Right lobe of liver (tissue), 6 donors: Measurements from ENCODE around the gene KCNIP1. TPM values are rescaled to one million over a fixed set of nuclear protein-coding genes. Genes with fewer than 3 reads are reported as not detected.

Experiments used
- ATAC-seq, 4 donors: fragments of 200-7000 bp; cut with Tn5 transposase; one replicate each; pipeline ENCODE4 v1.9.1; 2020; ENCODE audit warnings: mild to moderate bottlenecking in 4 of 4, moderate library complexity in 4 of 4
- DNase-seq, 3 donors: peaks; one replicate each; pipeline ENCODE4 v3.0.0-alpha.2; 2020
- H3K27ac ChIP-seq, 3 donors: fragments of 200-600 bp; one replicate each; pipeline ENCODE4 v1.8.0; 2022
- H3K27me3 ChIP-seq, 2 donors: fragments of 200-600 bp; one replicate each; pipeline ENCODE4 v1.8.0; 2022
- H3K36me3 ChIP-seq, 4 donors: fragments of 200-600 bp; sonication (generic) in 1 of 4; one replicate each; pipeline versions ENCODE4 v1.5.1 to v1.8.0; 2017 to 2022; ENCODE audit warnings: control low read depth in 1 of 4
- H3K4me1 ChIP-seq, 4 donors: fragments of 200-600 bp; sonication (generic) in 1 of 4; one replicate each; pipeline versions ENCODE4 v1.5.1 to v1.8.0; 2017 to 2022; ENCODE audit warnings: control low read depth in 1 of 4
- H3K4me3 ChIP-seq, 3 donors: fragments of 200-600 bp; one replicate each; pipeline ENCODE4 v1.8.0; 2022
- H3K9me3 ChIP-seq, 4 donors: fragments of 200-600 bp; sonication (generic) in 1 of 4; one replicate each; pipeline versions ENCODE4 v1.5.1 to v1.8.0; 2017 to 2022; ENCODE audit warnings: control low read depth in 1 of 4
- POLR2A ChIP-seq: fragments of 450-650 bp; IDR thresholded peaks from one replicate; pipeline ENCODE4 v1.6.1; 2017; ENCODE audit warnings: antibody characterized with exemption, mild to moderate bottlenecking
- WGBS: methylation state at CpG from one replicate; pipeline ENCODE4 v1.1.6; 2018; ENCODE audit warnings: low coverage, low lambda C conversion rate; ENCODE audit not compliant: insufficient coverage; ENCODE audit errors: missing lambda C conversion rate; 5-methylcytosine and 5-hydroxymethylcytosine counted together
- intact Hi-C, 2 donors: fragments of 100-400 bp; cut with DNase I; formaldehyde crosslinking; loops; one replicate each; pipeline versions ENCODE4 v1.11.2 to v1.14.1; 2022
- total RNA-seq, 6 experiments: library from RNA; depleted of rRNA in 2 of 6; stranded (reverse); fragments of >200 nt in 2 of 6; fragmentation: NEBNext Ultra II Directional in 3 of 6; extraction: Animal tissue kit (Norgen Biotek cat#: 25700) in 3 of 6; gene quantifications; one replicate each; pipeline versions ENCODE4 v1.1.0 to v1.2.4, GENCODE V29; 2016 to 2023
- TF ChIP-seq, protein P1 (sequence below), 4 donors: fragments of 200-600 bp in 3 of 4; fragments of 450-650 bp in 1 of 4; IDR thresholded peaks; one replicate each; pipeline versions ENCODE4 v1.5.1 to v1.8.0; 2016 to 2022; ENCODE audit warnings: antibody characterized with exemption in 4 of 4, mild to moderate bottlenecking in 2 of 4
- donor health status: DM: no; HTN: yes; CAD: no.
- donor health status: DM: no; HTN: no; CAD: no.
- donor health status: DM: no; HTN: no; CAD: no.
- donor health status: DM: no; HTN: yes; CAD: no.
- donor health status: DM: no; HTN: yes; CAD: no.

Gene KCNIP1
- total RNA-seq, 6 experiments from 2014 or later, result 0.56 TPM; not detected in 5

DNA sequence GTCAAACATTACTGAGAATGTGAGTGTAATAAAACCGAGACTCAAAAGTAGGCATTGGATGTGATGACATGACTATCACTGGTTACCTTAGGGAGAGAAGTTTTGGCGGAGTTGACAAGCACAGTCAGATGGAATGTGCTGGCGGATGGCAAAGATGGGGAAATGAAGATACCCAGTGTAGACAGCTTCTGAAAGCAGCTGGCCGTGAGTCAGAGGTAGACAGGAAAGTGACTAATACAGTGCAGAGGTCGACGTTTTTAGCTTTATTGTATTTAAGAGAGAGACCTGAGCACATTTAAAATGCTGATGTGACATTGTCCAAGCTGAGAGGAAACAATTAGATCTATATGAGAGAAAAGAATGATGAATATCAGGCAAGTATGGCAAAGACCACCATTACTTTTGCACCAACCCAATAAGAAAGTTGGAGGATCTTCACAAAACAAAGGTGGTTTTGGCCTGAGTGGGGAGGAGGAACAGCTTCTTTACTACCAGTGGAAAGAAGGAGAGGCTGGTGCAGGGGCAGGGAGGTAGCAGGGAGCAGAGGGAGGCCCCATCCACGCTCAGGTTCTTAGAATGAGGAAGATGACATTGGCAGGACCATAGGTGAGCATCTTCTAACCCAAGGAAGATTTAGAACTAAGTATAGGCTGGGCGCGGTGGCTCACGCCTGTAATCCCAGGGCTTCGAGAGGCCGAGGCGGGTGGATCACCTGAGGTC, 36.7 kb upstream of the KCNIP1 start:
- intact Hi-C loops, result no loop called here
- peak; percentile 47 to 92 (median 64) for ATAC-seq
- Histone ChIP-seq H3K27me3 (no peaks in the 10 kb centered on the region), H3K9me3 (no peaks in the 10 kb centered on the region), H3K4me3 (no peak overlapping the region), H3K4me1 (no peaks in the 10 kb centered on the region), H3K27ac (no peak overlapping the region), H3K36me3 (no peaks in the 10 kb centered on the region)
- no peak for DNase-seq
- WGBS, result 60% methylated on average over 13 of the region's 13 CpGs
- TF ChIP-seq, protein P1, sequence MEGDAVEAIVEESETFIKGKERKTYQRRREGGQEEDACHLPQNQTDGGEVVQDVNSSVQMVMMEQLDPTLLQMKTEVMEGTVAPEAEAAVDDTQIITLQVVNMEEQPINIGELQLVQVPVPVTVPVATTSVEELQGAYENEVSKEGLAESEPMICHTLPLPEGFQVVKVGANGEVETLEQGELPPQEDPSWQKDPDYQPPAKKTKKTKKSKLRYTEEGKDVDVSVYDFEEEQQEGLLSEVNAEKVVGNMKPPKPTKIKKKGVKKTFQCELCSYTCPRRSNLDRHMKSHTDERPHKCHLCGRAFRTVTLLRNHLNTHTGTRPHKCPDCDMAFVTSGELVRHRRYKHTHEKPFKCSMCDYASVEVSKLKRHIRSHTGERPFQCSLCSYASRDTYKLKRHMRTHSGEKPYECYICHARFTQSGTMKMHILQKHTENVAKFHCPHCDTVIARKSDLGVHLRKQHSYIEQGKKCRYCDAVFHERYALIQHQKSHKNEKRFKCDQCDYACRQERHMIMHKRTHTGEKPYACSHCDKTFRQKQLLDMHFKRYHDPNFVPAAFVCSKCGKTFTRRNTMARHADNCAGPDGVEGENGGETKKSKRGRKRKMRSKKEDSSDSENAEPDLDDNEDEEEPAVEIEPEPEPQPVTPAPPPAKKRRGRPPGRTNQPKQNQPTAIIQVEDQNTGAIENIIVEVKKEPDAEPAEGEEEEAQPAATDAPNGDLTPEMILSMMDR (IDR thresholded peaks at IDR 0.05), result no peak
- TF ChIP-seq POLR2A, result no peak

- Histone ChIP-seq H3K27me3 (no peaks in the 10 kb centered on the region), H3K27ac (no peak overlapping the region), H3K36me3 (no peaks in the 10 kb centered on the region), H3K4me3 (no peak overlapping the region), H3K9me3 (no peaks in the 10 kb centered on the region), H3K4me1 (no peaks in the 10 kb centered on the region)
- intact Hi-C loops, result no loop called here
- ATAC-seq (no peak), DNase-seq (no peak)
- TF ChIP-seq, protein P1 (IDR thresholded peaks at IDR 0.05), result no peak
- TF ChIP-seq POLR2A, result no peak
- 69% methylated on average over 7 of the region's 7 CpGs for WGBS
These were observed 35.1 kb upstream of the KCNIP1 start for GRCh38 chr5:170468633-170469285.

GRCh38 chr5:170469414-170469813, 34.4 kb upstream of the KCNIP1 start:
- no peaks in the 10 kb centered on the region for H3K36me3 ChIP-seq
- H3K4me3 ChIP-seq, result no peak overlapping the region
- WGBS, result 90% methylated on average over 4 of the region's 4 CpGs
- no peak for ATAC-seq
- intact Hi-C loops, result no loop called here
- DNase-seq, result no peak
- no peak overlapping the region for H3K27ac ChIP-seq
- H3K9me3 ChIP-seq, result no peaks in the 10 kb centered on the region
- no peaks in the 10 kb centered on the region for H3K27me3 ChIP-seq
- TF ChIP-seq POLR2A, result no peak
- TF ChIP-seq, protein P1 (IDR thresholded peaks at IDR 0.05), result no peak
- H3K4me1 ChIP-seq, result no peaks in the 10 kb centered on the region

DNA sequence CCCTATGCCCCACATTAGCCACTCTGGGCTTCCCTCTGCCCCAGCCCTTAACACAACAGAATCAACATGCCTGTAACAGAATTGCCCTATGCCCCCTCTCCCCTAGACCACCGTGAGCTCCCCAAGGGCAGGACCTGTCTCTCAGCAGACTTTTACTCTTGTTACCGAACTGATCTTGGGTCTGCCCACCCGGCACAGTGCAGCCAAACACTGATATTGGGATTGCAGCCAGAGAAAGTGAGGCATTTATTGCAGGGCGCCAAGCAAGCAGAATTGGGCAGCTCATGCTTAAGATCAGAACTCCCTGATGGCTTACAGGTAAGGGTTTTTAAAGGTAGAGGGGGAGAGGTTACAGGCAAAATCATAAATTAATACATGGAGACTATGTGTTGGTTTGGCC, 33.5 kb upstream of the KCNIP1 start:
- H3K9me3 ChIP-seq, result no peaks in the 10 kb centered on the region
- H3K27me3 ChIP-seq, result no peaks in the 10 kb centered on the region
- H3K27ac ChIP-seq, result no peak overlapping the region
- H3K4me3 ChIP-seq, result no peak overlapping the region
- DNase-seq, result no peak
- H3K36me3 ChIP-seq, result no peaks in the 10 kb centered on the region
- no peaks in the 10 kb centered on the region for H3K4me1 ChIP-seq
- WGBS, result 58% methylated on average over 4 of the region's 4 CpGs
- no peak for TF ChIP-seq POLR2A
- TF ChIP-seq, protein P1 (IDR thresholded peaks at IDR 0.05), result no peak
- no peak for ATAC-seq
- intact Hi-C loops, result no loop called here
